K562 (cell line): Measurements from ENCODE around the gene IL34. TPM values are rescaled to one million over a fixed set of nuclear protein-coding genes. Genes with fewer than 3 reads are reported as not detected.

Source experiments
- ARNT ChIP-seq, 2 experiments: fragments of 450-650 bp; IDR thresholded peaks; 2 replicates each; pipeline ENCODE4 v1.6.1; 2016; ENCODE audit warnings: mild to moderate bottlenecking in 1 of 2
- BCOR ChIP-seq: fragments of 450-650 bp; IDR thresholded peaks from 2 replicates; pipeline ENCODE4 v1.6.1; 2016
- BHLHE40 ChIP-seq: IDR thresholded peaks from 2 replicates; pipeline ENCODE4 v1.6.1; 2011; ENCODE audit warnings: low read length, improper control_type of control experiment
- CREM ChIP-seq: IDR thresholded peaks from 2 replicates; pipeline ENCODE4 v1.6.1; 2014; ENCODE audit warnings: antibody characterized with exemption, low read depth
- ERF ChIP-seq: fragments of 450-650 bp; formaldehyde crosslinking; IDR thresholded peaks from 2 replicates; pipeline ENCODE4 v1.4.0; 2020; ENCODE audit warnings: mild to moderate bottlenecking, mixed read lengths
- ETV1 ChIP-seq: fragments of 450-650 bp; conservative IDR thresholded peaks from 2 replicates; pipeline ENCODE4 v1.6.1; 2016; ENCODE audit warnings: missing genetic modification characterization, control low read depth, low read depth, missing compliant biosample characterization
- ETV5 ChIP-seq: sonication (generic); formaldehyde crosslinking; IDR thresholded peaks from 2 replicates; pipeline ENCODE4 v1.4.0; 2020; ENCODE audit warnings: low read depth, mild to moderate bottlenecking, missing genetic modification reagents
- FOXA3 ChIP-seq, 2 experiments: fragments of 450-650 bp in 1 of 2; sonication (generic) in 1 of 2; formaldehyde crosslinking; IDR thresholded peaks in 1 of 2; conservative IDR thresholded peaks in 1 of 2; 2 replicates each; pipeline versions ENCODE4 v1.4.0 to v1.8.0; 2020 to 2022; ENCODE audit warnings: mild to moderate bottlenecking in 2 of 2, missing genetic modification reagents in 1 of 2
- HMGN3 ChIP-seq: IDR thresholded peaks from 2 replicates; pipeline ENCODE4 v1.6.1; 2011; ENCODE audit warnings: borderline replicate concordance, low read depth, mild to moderate bottlenecking, mixed read lengths, low read length; ENCODE audit not compliant: insufficient read length; ENCODE audit errors: extremely low read depth
- HOXB6 ChIP-seq: fragments of 250-450 bp; sonication (Bioruptor Pico); IDR thresholded peaks from 2 replicates; pipeline ENCODE4 v1.5.1; 2022; ENCODE audit warnings: mild to moderate bottlenecking, borderline replicate concordance
- LARP7 ChIP-seq: fragments of 450-650 bp; IDR thresholded peaks from 2 replicates; pipeline ENCODE4 v1.6.1; 2016
- MTA1 ChIP-seq: fragments of 450-650 bp; IDR thresholded peaks from 2 replicates; pipeline ENCODE4 v1.6.1; 2017; ENCODE audit warnings: borderline replicate concordance
- NFATC3 ChIP-seq: fragments of 450-650 bp; IDR thresholded peaks from 2 replicates; pipeline ENCODE4 v1.6.1; 2017; ENCODE audit warnings: mild to moderate bottlenecking
- RREB1 ChIP-seq: fragments of 250-450 bp; sonication (Bioruptor Pico); IDR thresholded peaks from 2 replicates; pipeline ENCODE4 v1.4.0; 2020
- SIN3B ChIP-seq: fragments of 450-650 bp; IDR thresholded peaks from 2 replicates; pipeline ENCODE4 v1.6.1; 2017; ENCODE audit warnings: low read depth, mild to moderate bottlenecking, moderate library complexity
- SMARCE1 ChIP-seq: fragments of 450-650 bp; IDR thresholded peaks from 2 replicates; pipeline ENCODE4 v1.7.1; 2016; ENCODE audit warnings: mild to moderate bottlenecking
- ZFP1 ChIP-seq: fragments of 450-650 bp; formaldehyde crosslinking; IDR thresholded peaks from 2 replicates; pipeline ENCODE4 v1.4.0; 2020; ENCODE audit warnings: mild to moderate bottlenecking, mixed read lengths
- ZNF175 ChIP-seq: fragments of 200-800 bp; sonication (Bioruptor generic); IDR thresholded peaks from 2 replicates; pipeline ENCODE4 v1.6.1; 2016; ENCODE audit warnings: low read depth, mild to moderate bottlenecking, missing genetic modification characterization, missing compliant biosample characterization
- polyA plus RNA-seq, 8 experiments: library from polyadenylated mRNA; depleted of rRNA in 4 of 8; stranded (reverse) in 5 of 8; unstranded in 3 of 8; fragments of >200 nt; fragmentation: Nextera tagmentation in 2 of 8; fragmentation: Illumina TruSeq in 1 of 8; extraction: Ambion mirVana in 2 of 8; extraction: Trizol in 1 of 8; gene quantifications; 2 replicates each; pipeline versions ENCODE4 v1.2.1 to v1.2.3, GENCODE V29; 2011 to 2014; ENCODE audit warnings: inconsistent platforms in 1 of 8, missing spikeins in 1 of 8
- total RNA-seq, 7 experiments: library from RNA; depleted of rRNA in 6 of 7; stranded (reverse); fragments of >200 nt in 6 of 7; fragmentation: Illumina TruSeq in 2 of 7; extraction: Trizol in 2 of 7; gene quantifications; 2 replicates each; pipeline versions ENCODE4 v1.2.1 to v1.2.3, GENCODE V29; 2011 to 2021; ENCODE audit warnings: low replicate concordance in 1 of 7
- TF ChIP-seq, protein P1 (sequence below): fragments of 450-650 bp; IDR thresholded peaks from 2 replicates; pipeline ENCODE4 v1.7.1; 2018; ENCODE audit warnings: mild to moderate bottlenecking, low read depth; ENCODE audit not compliant: partially characterized antibody
- TF ChIP-seq, protein P2 (sequence below): sonication (generic); formaldehyde crosslinking; IDR thresholded peaks from 2 replicates; pipeline ENCODE4 v1.5.0; 2020; ENCODE audit warnings: missing genetic modification reagents

The IL34 gene
- total and polyA plus RNA-seq, 9 of the 15 experiments (the other 6 are each of a cell fraction or from before 2014, with no cell fraction given): 0.07 to 0.18 (median 0.10) TPM; not detected in 6

DNA sequence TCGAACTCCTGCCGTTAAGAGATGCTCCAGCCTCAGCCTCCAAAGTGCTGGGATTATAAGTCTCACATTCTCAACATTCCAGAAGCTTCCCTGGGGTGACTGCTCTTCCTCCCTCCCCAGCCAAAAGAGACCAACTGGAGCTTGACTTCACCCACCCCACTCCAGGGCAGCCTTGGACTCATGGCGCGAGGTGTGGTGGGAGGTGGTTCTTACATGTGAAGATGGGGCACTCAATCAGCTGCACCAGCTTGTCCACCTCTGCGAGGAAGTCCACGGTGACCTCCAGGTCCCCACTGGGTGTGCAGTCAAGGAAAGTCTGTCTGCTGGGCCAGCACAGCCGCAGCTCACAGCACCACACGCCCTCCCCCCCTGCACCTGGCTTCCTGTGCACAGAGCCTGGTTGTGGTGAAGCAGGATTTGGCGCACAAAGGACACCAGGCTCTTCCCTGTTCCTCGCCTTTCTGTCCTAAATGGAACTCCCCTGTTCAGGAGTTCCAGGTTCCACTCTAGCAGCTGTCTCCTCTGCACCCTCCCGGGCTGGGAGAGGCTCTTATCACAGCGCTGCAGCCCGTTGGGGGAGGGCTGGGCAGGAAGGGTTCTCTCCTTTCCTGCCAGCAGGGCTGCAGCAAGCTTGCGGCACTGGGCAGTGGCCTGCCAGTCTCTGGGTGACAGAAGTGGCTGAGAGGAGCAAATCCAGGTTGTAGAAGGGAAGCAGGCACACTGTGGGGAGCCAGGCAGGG is 49.1 kb downstream of the IL34 start (continued):
- 0 out of 2 replicates have a peak, but pooled peaks have one; percentile 32 for TF ChIP-seq CREM
- peak; percentile 93 for TF ChIP-seq SMARCE1
- TF ChIP-seq BHLHE40: peak; percentile 78
- TF ChIP-seq FOXA3 (CRISPR knock-in tag; conservative IDR thresholded peaks at IDR 0.05 in 1 of 2, IDR thresholded peaks at IDR 0.05 in 1 of 2): 0 out of 4 replicates have a peak, but pooled peaks of 1 of the 2 experiments have one; percentile 57
- peak; percentile 82 for TF ChIP-seq ETV5 (CRISPR knock-in tag)
- TF ChIP-seq HMGN3: peak; percentile 92
- TF ChIP-seq, protein P1, sequence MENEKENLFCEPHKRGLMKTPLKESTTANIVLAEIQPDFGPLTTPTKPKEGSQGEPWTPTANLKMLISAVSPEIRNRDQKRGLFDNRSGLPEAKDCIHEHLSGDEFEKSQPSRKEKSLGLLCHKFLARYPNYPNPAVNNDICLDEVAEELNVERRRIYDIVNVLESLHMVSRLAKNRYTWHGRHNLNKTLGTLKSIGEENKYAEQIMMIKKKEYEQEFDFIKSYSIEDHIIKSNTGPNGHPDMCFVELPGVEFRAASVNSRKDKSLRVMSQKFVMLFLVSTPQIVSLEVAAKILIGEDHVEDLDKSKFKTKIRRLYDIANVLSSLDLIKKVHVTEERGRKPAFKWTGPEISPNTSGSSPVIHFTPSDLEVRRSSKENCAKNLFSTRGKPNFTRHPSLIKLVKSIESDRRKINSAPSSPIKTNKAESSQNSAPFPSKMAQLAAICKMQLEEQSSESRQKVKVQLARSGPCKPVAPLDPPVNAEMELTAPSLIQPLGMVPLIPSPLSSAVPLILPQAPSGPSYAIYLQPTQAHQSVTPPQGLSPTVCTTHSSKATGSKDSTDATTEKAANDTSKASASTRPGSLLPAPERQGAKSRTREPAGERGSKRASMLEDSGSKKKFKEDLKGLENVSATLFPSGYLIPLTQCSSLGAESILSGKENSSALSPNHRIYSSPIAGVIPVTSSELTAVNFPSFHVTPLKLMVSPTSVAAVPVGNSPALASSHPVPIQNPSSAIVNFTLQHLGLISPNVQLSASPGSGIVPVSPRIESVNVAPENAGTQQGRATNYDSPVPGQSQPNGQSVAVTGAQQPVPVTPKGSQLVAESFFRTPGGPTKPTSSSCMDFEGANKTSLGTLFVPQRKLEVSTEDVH: no peak
- 0 out of 2 replicates have a peak, but pooled peaks have one; percentile 53 for TF ChIP-seq MTA1
- no peak for TF ChIP-seq ERF (CRISPR knock-in tag)
- 0 out of 4 replicates have a peak, but pooled peaks of 1 of the 2 experiments have one; percentile 32 for TF ChIP-seq ARNT (IDR thresholded peaks at IDR 0.05)
- TF ChIP-seq, protein P2, sequence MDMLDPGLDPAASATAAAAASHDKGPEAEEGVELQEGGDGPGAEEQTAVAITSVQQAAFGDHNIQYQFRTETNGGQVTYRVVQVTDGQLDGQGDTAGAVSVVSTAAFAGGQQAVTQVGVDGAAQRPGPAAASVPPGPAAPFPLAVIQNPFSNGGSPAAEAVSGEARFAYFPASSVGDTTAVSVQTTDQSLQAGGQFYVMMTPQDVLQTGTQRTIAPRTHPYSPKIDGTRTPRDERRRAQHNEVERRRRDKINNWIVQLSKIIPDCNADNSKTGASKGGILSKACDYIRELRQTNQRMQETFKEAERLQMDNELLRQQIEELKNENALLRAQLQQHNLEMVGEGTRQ (CRISPR knock-in tag): no peak
- TF ChIP-seq ETV1 (tag): peak; percentile 96
- TF ChIP-seq ZNF175 (CRISPR knock-in tag): no peak
- no peak for TF ChIP-seq RREB1 (CRISPR knock-in tag)
- no peak for TF ChIP-seq LARP7
- 0 out of 2 replicates have a peak, but pooled peaks have one; percentile 12 for TF ChIP-seq SIN3B
- no peak for TF ChIP-seq NFATC3
- peak; percentile 65 for TF ChIP-seq BCOR
- TF ChIP-seq ZFP1 (CRISPR knock-in tag): no peak
- TF ChIP-seq HOXB6 (CRISPR knock-in tag): no peak
